Measurements from ENCODE around the gene MXD4.

MXD4 gene, protein sequence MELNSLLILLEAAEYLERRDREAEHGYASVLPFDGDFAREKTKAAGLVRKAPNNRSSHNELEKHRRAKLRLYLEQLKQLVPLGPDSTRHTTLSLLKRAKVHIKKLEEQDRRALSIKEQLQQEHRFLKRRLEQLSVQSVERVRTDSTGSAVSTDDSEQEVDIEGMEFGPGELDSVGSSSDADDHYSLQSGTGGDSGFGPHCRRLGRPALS

DNA sequence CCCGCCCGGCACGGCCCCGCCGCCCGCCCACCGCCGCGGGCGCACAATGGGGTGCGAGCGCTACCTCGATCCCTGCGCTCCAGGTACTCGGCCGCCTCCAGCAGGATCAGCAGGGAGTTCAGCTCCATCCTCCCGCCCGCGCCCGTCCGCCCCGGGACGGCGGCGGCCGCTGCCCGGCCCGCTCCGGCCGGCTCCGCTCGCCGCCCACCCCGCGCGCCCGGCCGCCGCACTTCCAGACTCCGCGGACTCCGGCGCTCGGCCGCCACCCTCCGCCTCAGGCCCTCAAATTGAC is at the start of gene MXD4:
Gene MXD4 (minus strand): TSS at position 257 of the 292 bp plus-strand sequence. CDS start 129 bp downstream, at position 128.
- no peak for DNase-seq

DNA sequence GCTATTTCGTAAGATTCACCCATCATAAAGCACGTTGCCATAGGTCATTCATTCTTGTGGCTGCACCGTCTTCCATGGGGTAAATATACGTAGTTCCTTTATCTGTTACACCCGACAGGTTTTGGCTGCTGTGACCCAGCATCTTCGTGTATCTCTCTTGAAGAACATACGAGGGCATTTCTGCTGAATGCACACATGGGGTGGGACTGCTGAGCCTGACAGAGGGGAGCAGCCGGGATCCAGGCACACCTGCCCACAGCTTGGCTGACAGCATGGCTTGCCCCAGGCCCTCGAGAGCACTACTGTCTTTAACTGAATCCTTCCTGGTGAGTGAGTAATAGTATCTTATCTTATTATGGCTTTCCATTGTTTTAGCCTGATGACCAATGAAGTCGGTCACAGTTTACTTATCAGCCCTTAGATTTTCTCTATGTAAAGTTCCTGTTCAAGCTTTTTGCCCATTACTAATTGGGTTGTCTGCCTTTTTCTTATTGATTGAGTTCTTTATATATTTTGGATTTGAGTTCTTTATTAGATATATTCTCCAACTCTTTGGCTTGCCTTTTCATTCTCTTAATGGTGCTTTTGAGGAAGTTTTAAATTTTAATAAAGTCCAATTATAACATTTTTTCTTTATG is 45.0 kb upstream of the MXD4 start:
- no peak for DNase-seq

DNA sequence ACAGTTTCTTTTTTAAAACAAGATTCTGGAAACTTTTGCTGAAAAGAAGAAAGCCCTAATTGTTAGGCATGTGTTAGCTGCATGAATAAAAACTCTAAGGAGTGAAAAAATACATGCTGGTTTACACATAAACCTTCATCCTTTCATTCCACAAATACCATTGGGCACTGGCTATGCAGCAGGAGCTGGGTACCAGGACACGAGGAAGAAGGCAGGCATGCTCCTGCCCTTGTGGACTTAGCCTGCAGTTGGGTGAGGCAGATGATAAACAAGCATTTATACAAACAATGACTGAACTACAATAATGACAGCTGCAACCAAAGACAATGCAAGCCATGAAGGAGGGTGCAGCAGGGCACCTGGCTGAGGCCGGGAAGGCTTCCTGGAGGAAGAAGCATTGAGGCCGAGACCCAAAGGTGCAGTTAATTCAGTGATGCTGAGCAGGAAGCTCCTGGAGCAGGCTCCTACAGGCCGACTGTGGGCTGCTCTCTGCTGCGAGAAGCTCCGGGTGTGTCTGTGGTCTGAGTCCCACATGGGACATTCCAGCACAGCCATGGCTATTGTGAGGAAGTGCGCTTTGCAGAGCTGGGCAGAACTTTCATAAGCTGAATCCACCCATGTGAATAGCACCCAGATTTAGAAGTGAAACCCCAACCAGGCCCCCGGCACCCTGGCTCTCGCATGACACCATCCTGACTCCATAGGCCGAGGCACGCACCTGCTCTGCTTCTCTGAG is 44.0 kb upstream of the MXD4 start:
- DNase-seq: no peak

DNA sequence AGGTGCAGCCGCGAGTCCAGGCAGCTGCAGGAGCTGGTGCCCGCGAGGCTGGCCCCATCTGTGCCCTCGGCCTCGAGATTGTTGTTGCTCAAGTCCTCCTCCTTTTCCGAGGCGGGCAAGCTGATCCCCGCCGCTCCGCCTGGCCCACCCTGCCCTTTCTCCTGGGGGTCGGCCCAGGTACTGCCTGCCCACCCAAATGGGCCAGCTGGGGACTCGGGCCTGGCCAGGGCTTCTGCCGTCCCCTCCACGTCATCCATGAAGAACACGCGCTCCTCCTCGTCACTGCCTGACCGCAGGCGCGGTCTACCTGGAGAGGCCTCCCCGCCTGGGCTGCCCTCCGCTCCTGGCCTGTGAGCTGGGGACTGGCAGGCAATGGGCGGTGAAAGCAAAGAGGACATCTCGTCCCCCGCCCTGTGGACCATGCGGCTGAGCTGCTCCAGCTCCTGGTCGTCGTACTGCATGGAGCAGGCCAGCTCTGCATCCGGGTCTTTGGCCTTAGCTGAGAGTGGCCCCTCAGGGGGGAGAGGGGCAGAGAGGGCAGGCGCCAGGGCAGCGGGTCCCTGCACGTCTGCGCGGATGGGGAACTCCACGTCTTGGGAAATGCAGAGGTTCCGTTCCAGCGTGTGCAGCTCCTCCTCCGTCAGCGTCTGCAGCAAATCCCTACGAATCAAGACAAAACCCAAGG is 43.1 kb upstream of the MXD4 start:
- no peak for DNase-seq

DNA sequence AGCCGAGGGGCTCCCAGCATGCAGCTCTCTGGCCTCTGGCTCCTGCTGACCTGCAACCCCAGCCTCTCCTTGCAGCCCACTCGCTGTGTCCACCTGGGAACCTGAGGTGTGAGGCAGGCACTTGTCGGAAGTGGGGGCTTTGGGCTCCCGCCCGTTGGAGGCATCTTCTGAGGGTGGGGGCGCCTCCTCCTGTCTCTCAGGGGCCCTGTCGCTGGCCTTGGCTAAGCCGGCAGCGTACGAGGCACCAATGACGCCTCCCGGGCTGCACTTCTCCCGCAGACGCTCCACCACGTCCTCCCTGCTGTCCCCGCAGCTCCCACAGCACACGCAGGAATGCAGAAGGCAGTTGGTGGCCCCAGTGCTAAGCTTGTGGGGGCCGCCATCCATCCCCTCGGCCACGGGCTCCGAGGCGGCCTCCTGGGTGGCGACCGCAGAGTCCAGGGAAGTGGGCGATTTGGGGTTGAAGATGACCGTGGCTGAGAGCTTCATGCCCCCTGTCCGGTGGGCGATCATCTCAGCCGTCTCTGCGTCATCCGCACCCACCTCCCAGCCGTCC is 42.5 kb upstream of the MXD4 start:
- DNase-seq: no peak

DNA sequence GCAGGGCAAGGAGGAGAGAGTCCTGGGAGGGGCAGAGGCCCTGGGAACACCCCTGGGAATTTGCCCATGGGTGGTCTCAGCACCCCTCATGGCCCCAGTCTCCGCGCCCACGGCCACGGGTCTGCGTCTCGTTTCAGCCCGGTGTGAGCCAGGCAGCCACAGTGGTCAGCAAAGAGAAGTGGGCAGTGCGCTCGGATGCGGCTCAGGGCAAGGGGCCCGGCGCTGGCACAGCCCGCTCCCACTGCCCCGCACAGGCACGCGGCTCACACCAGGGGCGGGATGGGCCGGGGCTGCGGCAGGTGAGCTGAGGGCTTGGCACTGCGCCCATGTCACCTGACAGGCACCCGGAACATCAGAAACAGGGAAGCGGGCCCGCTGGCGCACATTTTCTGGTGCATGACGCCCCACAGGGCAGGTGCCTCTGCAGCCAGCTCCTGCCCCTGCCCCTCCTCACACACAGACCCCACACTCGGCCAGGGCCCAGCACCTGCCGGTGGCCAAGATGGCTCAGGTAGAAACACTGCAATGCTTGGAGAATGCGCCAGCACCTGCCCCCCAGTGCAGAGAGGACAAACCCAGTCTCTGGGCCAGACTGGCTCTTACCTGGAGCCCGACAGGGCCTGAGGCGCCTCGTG is 41.9 kb upstream of the MXD4 start:
- DNase-seq: no peak

DNA sequence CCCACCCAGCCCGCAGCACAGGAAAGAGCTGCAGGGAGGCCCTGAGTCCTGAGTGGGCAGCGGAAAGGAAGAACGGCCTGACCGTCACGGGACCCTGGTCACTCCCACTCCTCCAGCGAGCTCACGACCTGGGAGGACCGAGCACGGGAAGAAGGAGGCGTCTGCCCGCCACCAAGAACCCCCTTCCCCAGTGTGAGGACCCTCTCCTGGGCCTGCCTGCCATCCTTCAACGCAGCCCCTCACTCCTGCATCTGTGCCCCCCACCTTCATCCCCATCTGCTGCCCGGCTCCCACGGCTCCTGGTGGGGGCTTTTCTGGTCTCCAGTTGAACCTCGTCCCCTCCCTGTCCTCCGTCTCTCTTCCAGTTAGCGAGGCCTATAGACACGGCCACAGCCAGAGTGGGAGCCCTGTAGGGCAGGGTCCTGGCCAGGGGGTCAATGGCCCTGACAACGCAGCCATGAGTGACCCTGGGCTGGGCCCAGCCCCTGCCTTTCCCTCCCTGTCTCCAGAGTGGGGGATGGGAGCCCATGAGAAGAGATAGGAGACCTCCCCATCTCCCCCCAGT is 41.3 kb upstream of the MXD4 start:
- DNase-seq: no peak

DNA sequence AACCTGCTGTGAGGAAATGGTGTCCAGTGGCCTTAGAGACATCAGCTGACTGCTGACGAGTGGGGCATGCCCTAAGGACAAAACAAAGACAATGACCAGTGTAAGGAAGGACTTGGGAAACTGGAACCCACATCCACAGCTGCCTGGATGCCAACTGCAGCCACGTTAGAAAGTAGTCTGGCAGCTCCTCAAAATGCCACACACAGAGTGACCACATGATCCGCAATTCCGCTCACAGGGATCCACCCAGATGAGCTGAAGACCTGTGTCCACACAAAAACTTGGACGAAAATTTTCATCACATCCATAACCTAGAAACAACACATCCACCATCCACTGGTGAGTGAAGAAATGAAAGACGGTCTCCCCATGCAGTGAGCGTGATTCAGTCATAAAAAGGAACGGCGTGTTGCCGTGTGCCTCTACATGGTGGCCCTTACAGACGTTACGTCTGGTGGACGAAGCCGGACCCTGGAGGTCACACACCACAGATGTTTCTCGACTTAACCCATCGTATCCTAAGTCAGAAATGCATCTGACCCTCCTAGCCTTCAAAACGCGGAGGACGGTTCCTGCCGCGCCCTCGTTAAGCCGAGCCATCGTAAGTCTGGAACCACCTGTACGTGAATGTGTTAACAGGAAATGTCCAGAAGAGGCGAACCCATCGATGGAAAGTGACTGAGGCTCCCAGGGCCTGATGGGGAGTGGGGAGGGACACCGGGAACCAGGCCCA is 40.6 kb upstream of the MXD4 start:
- DNase-seq: no peak

DNA sequence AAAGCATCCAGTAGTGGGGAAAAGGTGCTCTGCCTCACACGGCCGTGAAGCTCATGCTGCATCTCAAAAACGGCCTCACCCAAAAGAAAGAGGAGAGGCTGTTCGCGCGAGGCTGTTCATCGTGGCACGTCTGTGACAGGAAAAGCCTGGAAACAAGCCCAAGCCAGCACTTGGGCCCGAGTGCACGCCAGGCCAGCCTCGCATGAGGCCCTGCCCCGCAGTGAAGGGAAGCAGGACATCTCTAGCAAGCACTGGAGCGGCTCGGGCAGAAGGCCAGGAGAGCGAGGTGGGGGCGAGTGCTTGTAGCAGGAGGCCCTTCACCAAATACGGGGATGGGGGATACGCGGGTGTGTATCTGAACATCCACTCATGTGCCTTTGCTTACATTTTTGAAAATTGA is 39.9 kb upstream of the MXD4 start:
- no peak for DNase-seq

DNA sequence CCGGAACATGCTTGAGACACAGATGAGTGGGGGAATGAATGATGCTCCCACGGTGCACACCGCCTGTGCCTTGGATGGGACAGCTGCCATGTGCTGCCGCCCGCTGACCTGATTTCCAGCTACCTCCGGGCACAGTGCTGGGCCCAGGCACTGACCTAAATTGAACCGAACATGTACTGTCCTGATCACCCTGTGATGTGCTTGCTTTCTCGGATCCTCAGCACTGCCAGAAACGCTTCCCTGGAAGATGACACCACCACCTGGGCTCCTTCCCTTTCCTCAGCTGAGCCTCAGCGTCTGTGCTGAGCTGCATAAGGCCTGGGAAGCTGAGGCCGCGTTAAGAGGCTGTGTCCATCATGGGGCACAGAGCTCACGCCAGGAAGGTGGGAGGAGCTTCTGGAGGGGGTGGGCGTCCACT is 39.3 kb upstream of the MXD4 start:
- DNase-seq: no peak

DNA sequence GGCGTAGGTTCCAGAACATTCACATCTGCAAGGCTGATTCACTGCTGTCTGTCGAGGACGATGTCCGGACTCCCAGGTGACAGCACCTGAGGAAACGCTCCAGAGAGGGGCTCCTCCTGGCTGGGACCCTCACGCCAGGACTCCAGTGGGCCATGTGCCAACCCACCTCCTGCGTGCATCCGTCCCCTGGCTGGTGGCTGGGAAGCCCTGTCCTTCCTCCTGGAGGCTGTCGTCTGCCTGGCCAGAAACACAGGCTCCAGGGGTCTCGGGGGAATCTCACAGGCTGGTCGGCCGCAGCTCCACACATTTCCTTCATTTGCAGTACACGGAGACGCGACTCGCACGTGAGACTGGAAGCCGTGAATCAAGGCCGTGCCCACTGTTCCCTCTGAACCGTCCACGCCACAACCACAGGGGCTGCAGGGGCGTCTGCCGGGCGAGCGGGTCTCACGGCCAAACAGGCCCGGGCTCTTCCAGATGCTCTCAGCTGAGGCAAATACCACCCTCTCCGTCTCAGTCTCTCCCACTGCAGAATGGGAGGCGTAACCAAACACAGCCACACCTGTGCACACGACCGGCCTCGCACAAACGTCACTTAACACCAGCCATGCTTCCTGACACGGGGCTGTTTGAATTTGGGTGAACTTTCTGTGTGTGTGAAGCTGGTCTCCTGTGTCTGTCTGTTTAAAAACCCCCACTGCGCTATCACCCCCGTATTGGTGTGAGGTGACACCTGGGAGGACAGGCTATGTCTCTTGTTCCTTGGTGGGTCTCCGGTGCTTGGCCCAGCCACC is 38.7 kb upstream of the MXD4 start:
- no peak for DNase-seq

DNA sequence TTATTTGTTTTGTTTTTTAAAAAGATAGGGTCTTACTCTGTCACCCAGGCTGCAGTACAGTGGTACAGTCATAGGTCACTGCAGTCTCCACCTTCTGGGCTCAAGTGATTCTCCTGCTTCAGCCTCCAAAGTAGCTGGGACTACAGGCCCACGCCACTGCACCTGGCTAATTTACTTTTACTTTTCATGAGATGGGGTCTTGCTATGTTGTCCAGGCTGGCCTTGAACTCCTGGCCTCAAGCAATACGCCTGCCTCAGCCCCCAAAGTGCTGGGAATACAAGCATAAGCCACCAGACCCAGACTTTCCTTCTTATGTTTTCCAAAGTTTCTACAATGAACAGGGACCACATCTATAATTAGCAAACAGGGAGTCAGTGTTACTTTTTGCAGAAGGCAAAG is 37.9 kb upstream of the MXD4 start:
- no peak for DNase-seq

DNA sequence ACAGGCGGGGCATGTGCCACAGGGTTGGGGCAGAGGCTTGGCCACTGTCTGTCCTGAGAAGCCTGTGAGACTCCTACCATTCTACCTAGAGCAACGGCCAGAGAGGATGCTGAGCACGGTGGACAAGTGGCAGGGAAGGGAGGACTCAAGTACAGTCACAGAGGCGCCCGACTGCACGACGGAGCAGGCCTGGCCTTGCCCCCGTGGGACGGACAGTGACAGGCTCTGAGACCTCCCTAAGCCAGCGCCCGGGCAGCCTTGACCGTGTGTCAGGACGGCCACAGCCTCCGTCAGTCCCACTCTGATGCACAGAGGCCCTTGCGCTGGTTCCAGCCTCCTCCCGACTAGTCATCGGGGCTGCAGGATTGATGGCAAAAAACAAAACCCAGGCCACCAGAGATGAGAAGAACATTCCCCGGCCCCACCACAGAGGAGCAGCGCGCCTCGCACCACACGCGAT is 36.7 kb upstream of the MXD4 start:
- no peak for DNase-seq

DNA sequence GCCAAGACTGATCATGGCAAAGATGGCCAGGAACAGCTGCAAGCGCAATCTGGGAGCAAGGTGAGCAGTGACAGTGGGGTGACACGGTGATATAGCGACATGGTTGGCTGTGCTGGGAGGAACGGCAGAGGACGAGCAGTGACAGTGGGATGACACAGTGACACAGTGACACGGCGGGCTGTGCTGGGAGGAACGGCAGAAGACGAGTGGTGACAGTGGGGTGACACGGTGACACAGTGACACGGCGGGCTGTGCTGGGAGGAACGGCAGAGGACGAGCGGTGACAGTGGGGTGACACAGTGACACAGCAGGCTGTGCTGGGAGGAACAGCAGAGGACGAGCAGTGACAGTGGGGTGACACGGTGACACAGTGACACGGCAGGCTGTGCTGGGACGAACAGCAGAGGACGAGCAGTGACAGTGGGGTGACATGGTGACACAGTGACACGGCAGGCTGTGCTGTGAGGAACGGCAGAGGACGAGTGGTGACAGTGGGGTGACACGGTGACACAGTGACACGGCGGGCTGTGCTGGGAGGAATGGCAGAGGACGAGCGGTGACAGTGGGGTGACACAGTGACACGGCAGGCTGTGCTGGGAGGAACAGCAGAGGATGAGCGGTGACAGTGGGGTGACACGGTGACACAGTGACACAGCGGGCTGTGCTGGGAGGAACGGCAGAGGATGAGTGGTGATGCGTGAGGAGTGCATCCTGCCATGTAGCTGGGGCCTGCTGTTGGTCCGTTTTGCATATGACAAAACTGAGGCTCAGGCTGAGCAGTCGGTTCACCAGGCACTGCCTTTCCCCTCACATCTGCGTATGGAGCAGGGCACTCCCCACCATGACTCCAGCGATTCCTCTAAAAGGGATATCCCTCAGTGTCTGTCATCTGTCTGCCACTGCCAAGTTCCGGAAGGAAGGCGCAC is 36.0 kb upstream of the MXD4 start:
- DNase-seq: no peak

DNA sequence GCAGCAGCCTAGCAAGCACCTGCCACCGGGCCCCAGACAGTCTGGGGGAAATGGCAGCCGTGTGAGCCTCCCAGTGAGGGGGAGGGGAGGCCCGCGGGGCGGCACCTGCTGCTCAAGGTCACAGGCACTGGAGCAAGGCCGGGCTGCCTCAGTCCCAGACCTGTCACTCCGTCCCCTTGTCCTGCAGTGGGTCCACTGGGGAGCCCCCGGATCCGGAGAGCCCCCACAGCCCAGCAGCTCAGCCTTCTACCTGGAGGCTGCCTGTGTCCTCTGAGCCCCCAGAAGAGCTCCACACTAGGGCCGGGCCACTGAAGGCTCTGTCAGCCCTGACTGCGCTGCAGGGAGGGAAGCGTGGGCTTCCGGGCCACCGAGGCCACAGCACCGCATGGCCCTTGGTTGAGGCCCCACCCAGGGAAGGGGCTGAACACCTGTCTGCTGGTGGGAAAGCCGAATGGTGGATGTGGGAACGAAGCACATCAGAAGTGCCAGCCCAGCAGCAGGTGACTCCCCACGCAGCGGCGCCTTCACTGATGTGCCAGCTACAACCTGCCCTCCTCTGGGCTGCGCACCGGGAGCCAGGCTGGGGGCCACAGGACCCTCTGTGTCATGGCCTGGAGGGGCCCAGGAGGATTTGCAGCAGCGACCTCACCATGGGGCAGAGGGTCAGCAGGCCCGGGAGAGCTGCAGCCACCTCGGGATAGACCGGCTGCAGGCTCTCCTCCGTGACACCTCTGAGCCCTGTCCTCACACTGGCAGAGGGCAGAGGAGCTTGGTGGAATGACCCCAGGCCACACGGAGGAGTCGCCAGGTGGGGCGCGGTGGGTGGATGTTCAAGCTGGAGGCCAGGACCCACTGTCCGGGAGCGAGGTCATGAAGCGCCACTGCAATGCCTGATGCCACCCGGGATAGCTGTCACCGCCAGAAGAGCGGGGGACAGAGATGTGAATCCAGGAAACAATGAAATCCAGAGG is 35.0 kb upstream of the MXD4 start:
- DNase-seq: no peak

DNA sequence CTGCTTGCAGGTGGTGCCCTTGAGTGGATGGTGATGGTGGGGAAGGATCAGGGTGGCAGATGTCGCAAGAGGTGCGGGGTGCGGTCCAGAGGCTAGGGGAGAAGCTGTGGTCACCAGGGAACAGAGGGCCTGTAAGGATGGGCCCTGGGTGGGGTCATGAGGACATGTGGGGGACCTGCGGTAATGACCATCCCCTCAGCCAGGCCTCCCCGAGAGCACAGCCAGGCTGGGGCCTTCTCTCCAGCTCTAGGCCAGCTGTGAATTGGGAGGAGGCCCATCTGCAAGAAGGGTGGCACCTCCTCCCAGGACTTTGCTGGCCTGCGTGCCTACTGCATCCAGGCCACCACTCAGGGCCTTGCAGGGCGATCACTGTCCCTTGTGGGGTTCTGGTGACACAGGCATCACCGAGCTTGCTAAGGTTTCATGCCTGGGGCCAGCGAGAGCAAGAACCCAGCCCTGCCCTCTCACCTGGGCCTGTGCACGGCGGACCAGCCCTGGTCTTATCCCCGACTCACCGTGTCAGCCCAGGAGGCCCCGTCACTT is 34.1 kb upstream of the MXD4 start:
- no peak for DNase-seq

DNA sequence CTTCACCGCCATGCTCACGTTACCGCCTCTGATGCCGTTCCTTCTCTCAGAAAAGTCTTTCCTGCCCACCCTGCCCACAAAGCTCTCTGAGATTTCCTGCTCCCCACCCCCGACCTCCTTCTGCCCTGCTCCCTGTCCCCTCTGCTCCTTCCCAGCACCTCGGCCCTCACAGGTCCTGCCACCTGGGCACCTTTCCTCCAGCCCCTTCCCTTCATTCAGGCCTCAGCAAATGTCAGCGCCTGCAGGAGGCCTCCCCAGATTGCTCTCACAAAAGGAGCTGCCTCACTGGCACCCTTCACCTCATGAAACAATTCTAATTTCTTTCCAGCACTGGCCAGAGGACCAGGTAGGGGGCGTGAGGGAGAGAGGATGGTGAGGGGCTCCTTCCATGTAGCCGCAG is 33.6 kb upstream of the MXD4 start:
- DNase-seq: no peak

DNA sequence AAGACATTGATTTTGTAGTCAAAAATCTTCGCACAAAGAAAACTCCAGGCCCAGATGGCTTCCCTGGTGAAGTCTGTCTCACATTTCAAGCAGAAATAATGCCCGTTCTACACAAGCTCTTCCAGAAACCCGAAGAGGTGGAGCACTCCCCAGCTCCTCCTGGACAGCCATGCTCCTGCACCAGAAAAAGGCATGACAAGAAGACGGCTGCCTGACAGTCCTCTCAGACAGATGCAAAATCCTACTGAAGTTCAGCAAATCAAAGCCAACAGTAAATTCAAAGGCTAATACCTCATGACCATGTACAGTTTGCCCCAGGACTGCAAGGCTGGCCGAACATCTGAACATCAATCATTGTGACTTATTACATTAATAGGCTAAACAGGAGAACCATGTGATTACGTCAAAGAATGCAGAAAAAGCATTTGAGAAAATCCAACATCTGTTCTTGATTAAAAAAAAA is 30.8 kb upstream of the MXD4 start:
- no peak for DNase-seq
